ENCODE results near the gene PPM1L. TPM values are rescaled to one million over a fixed set of nuclear protein-coding genes. Genes with fewer than 3 reads are reported as not detected.

Gene PPM1L
- total and polyA plus RNA-seq, 2 donors (not counting 1 experiment from before 2014, with no cell fraction given), result 1.1 to 12.0 TPM

- Histone ChIP-seq H3K9ac (ENCODE audit: low read length) (no peak overlapping the region), H4K20me1 (ENCODE audit: control insufficient read depth, insufficient read depth, low read length, poor library complexity, severe bottlenecking) (no peaks in the 10 kb centered on the region), H3K9me3 (ENCODE audit: control extremely low read depth in 1 of 3, control insufficient read depth in 2 of 3, insufficient read depth in 1 of 3, low read length in 2 of 3) (peaks cover 0 to 9% (median 0%) of the 10 kb centered on the region in 3 donors), H3K36me3 (replicated peaks in 1 of 2; ENCODE audit: control extremely low read depth in 1 of 2, control insufficient read depth in 1 of 2, extremely low read depth in 1 of 2, insufficient read depth in 2 of 2, low read length in 1 of 2) (no peaks in the 10 kb centered on the region), H3K79me2 (ENCODE audit: control insufficient read depth, insufficient read depth, low read length) (no peaks in the 10 kb centered on the region), H3K4me2 (replicated peaks; ENCODE audit: low read depth, low read length, poor library complexity, severe bottlenecking) (no peak overlapping the region), H2AFZ (ENCODE audit: insufficient read depth, low read depth, low read length, poor library complexity, severe bottlenecking) (no peak overlapping the region), H3K27ac (ENCODE audit: low read length in 2 of 2) (no peak overlapping the region), H3K4me3 (ENCODE audit: control extremely low read depth in 1 of 5, extremely low read depth in 1 of 5, insufficient read depth in 1 of 5, low read depth in 2 of 5, low read length in 4 of 5) (no peak overlapping the region), H3K27me3 (replicated peaks in 1 of 4; ENCODE audit: control extremely low read depth in 1 of 4, control insufficient read depth in 3 of 4, insufficient read depth in 4 of 4, low read length in 3 of 4) (no peaks in the 10 kb centered on the region), H3K4me1 (ENCODE audit: control insufficient read depth in 2 of 2, insufficient read depth in 2 of 2, low read length in 2 of 2) (peaks cover 0 to 8% of the 10 kb centered on the region in 2 donors)
- peaks cover 8% of the 10 kb centered on the region for H3K9me3 Mint-ChIP-seq (ENCODE audit: insufficient read depth)
- no peak for ATAC-seq (ENCODE audit: low read depth)
- H3K4me3 Mint-ChIP-seq, result no peak overlapping the region
- peaks cover 3% of the 10 kb centered on the region for H3K27me3 Mint-ChIP-seq
- WGBS (ENCODE audit: insufficient coverage), result 100% methylated on average over 1 of the region's 3 CpGs
- peaks cover 12% of the 10 kb centered on the region for H3K4me1 Mint-ChIP-seq
- intact Hi-C loops (cut with micrococcal nuclease), result no loop called here
- CTCF ChIA-PET, result no interaction called here
- TF ChIP-seq CTCF (IDR thresholded peaks at IDR 0.05), result no peak
- TF ChIP-seq EZH2 (IDR thresholded peaks at IDR 0.05; ENCODE audit: borderline replicate concordance, insufficient read depth, low read depth, low read length, poor library complexity, severe bottlenecking), result no peak
- DNase-seq, result no peak
- POLR2A ChIA-PET, result no interaction called here
- H3K27ac Mint-ChIP-seq, result no peak overlapping the region
Observed at GRCh38 chr3:160883373-160883772, 127.3 kb downstream of the PPM1L start.

- H3K9me3 ChIP-seq (ENCODE audit: control extremely low read depth in 1 of 3, control insufficient read depth in 2 of 3, insufficient read depth in 1 of 3, low read length in 2 of 3), result peaks cover 0 to 9% (median 1%) of the 10 kb centered on the region in 3 donors
- peaks cover 6% of the 10 kb centered on the region for H3K9me3 Mint-ChIP-seq (ENCODE audit: insufficient read depth)
- ATAC-seq (ENCODE audit: low read depth) (peak; percentile 21), DNase-seq (peak; percentile 5)
- H3K27me3 ChIP-seq (replicated peaks in 1 of 4; ENCODE audit: control extremely low read depth in 1 of 4, control insufficient read depth in 3 of 4, insufficient read depth in 4 of 4, low read length in 3 of 4), result no peaks in the 10 kb centered on the region
- H3K4me3 Mint-ChIP-seq, result no peak overlapping the region
- no peaks in the 10 kb centered on the region for H3K79me2 ChIP-seq (ENCODE audit: control insufficient read depth, insufficient read depth, low read length)
- ChIA-PET CTCF (no interaction called here), POLR2A (no interaction called here)
- no peak for TF ChIP-seq CTCF (IDR thresholded peaks at IDR 0.05)
- no peak for TF ChIP-seq EZH2 (IDR thresholded peaks at IDR 0.05; ENCODE audit: borderline replicate concordance, insufficient read depth, low read depth, low read length, poor library complexity, severe bottlenecking)
- H3K4me3 ChIP-seq (ENCODE audit: control extremely low read depth in 1 of 5, extremely low read depth in 1 of 5, insufficient read depth in 1 of 5, low read depth in 2 of 5, low read length in 4 of 5), result no peak overlapping the region
- H3K27me3 Mint-ChIP-seq, result peaks cover 3% of the 10 kb centered on the region
- no peaks in the 10 kb centered on the region for H3K36me3 ChIP-seq (replicated peaks in 1 of 2; ENCODE audit: control extremely low read depth in 1 of 2, control insufficient read depth in 1 of 2, extremely low read depth in 1 of 2, insufficient read depth in 2 of 2, low read length in 1 of 2)
- no peak overlapping the region for H3K27ac ChIP-seq (ENCODE audit: low read length in 2 of 2)
- H3K4me1 Mint-ChIP-seq, result peaks cover 8% of the 10 kb centered on the region
- WGBS (ENCODE audit: insufficient coverage), result 95% methylated on average over 2 of the region's 5 CpGs
- H4K20me1 ChIP-seq (ENCODE audit: control insufficient read depth, insufficient read depth, low read length, poor library complexity, severe bottlenecking), result no peaks in the 10 kb centered on the region
- H3K4me1 ChIP-seq (ENCODE audit: control insufficient read depth in 2 of 2, insufficient read depth in 2 of 2, low read length in 2 of 2), result peaks cover 0 to 8% of the 10 kb centered on the region in 2 donors
- H3K9ac ChIP-seq (ENCODE audit: low read length), result no peak overlapping the region
- no peak overlapping the region for H3K27ac Mint-ChIP-seq
- intact Hi-C loops (cut with micrococcal nuclease), result no loop called here
- H3K4me2 ChIP-seq (replicated peaks; ENCODE audit: low read depth, low read length, poor library complexity, severe bottlenecking), result no peak overlapping the region
- no peak overlapping the region for H2AFZ ChIP-seq (ENCODE audit: insufficient read depth, low read depth, low read length, poor library complexity, severe bottlenecking)
Observed at GRCh38 chr3:160885791-160886286, 129.8 kb downstream of the PPM1L start.

All from B cell (primary cell).